Spleen (tissue), 7 donors: ENCODE measurements around the gene CHD5.

ENCODE experiments used
- CTCF ChIP-seq, 11 experiments: fragments of 200-600 bp in 7 of 11; fragments of 450-650 bp in 4 of 11; sonication (generic) in 4 of 11; IDR thresholded peaks in 8 of 11; conservative IDR thresholded peaks in 3 of 11; 1 replicate in 7 of 11; 2 replicates in 4 of 11; pipeline versions ENCODE4 v1.4.0 to v1.8.0; 2016 to 2021; ENCODE audit warnings: antibody characterized with exemption in 11 of 11, inconsistent platforms in 4 of 11, mild to moderate bottlenecking in 1 of 11
- POLR2A ChIP-seq, 3 donors: fragments of 450-650 bp; IDR thresholded peaks; one replicate each; pipeline ENCODE4 v1.5.1; 2017; ENCODE audit warnings: antibody characterized with exemption in 3 of 3, mild to moderate bottlenecking in 1 of 3
- donor health status: DM: no; HTN: no; CAD: no; lungs with moderate emphysema.
- donor health status: DM: no; HTN: no; CAD: no.
- donor health status: DM: no; HTN: no; CAD: no.

GRCh38 chr1:6072774-6073479, 107.2 kb downstream of the CHD5 start:
- TF ChIP-seq CTCF (IDR thresholded peaks at IDR 0.05 in 8 of 11, conservative IDR thresholded peaks at IDR 0.05 in 3 of 11) (no peak), POLR2A (IDR thresholded peaks at IDR 0.05) (no peak)
